Stimulated activated CD4-positive, alpha-beta T cell treated with anti-CD3 and anti-CD28 coated beads, Interleukin-1b, Interleukin-23, amount 100 ng/mL, for 1 hour (primary cell): ENCODE measurements around the gene EDC3.
"Not testable (repeated sequence)": the region's sequence is repeated elsewhere in the genome, so short reads cannot be mapped to it uniquely, and the experiment has no call there.

Experiments used
- DNase-seq, 2 donors: peaks; one replicate each; pipeline ENCODE4 v3.0.0-alpha.2; 2020; ENCODE audit warnings: low read depth in 2 of 2

EDC3 gene

DNA sequence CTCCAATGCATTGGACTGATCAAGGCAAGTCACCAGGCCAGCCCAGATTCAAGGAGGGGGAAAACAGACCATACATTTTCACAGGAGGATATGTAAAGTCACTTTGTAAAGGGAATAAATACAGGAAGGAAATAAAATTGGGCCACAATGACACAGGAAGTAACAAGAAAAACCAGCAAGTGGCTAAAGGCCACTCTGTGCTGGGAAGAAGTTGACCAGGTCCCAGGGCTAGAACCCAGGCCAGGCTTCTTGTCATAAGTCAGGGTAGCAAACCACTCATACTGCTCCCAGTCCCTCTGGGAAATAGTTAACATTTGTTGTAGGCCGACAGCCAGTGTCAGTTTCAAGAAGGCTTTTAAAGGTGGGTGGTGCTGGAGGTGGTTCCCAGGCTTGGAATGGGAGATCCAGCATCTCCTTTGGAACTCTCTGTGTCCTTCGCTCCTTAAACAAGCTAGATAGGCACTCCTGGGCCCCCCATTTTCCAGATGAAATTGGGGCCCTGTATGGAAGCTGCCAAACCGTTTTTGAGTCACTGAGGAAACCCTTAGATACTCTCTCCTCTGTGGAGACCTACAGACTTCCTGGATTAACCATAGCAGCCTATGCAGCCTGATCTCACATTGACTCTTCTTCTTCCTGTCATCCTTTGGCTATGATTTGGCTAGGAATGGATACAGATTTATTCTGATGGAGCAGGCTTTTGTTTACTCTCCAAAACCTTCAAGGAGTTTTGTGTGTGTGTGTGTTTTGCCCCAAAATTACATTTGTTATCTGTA, 14.7 kb upstream of the EDC3 start:
- no peak for DNase-seq

DNA sequence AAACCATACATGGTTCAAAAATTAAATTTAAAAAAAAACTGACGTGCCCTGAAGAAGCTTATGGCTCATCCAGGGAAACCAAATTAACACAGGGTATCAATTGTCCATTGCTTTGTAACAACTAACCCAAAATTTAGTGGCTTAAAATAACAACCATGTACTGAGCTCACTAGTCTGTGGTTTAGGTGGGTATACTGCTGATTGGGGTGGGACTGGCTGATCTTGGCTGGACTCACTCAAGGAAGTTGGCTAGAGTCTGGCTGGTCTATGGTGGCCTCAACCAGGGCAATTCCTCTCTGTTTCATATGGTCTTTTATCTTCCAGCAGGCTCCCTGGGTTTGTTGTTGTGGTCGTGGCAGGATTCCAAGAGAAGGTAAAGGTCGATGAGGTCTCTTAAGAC, 14.1 kb upstream of the EDC3 start:
- DNase-seq, result no peak

DNA sequence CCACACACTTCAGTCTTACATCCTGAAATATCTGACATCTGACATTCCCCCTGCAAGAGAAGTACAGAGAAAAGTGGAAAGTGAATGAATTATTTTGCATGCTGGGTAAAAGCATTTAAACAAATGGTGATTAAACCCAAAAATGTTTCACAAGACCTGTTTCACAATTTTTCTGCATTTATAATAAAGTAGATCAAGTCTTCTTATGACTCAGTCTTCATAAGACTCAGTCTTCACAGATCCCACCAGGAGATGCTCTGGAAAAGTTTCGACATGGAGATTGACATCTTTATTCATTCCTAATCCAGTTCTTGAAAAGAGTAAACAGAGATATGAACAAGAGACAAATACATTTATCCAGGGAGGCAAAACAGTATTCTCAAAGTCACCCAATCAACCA, 13.2 kb upstream of the EDC3 start:
- no peak for DNase-seq

DNA sequence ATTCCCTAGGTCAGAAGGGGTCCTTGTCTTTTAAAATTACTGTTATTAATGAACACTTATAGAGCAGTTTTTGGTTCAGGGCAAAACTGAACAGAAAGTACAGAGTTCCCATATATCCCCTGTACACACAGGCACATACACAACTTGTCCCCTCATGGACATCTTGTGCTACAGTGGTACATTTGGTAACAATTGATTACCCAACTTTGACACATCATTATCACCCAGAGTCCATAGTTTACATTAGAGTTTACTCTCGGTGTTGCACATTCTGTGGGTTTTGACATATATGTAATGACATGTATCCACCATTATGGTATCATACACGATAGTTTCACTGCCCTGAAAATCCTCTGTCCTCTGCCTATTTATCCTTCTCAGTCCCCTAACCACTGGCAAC, 984 bp upstream of the EDC3 start:
- DNase-seq, result no peak

DNA sequence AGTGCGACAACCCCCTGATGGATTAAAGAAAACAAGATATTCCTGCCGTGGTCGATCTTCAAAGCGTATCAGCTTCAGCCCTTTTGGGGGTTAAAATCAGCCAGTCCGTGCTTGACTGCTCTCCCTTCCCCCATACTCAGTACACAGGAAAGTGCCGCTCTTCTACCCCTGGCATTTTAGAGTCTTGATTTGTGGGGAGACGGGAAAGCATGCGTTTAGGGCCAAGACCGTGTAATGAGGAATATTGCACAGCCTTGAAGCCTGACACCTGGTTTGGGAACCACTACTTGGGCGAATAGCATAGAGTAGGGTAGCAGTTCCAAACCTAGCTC, 540 bp upstream of the EDC3 start:
- DNase-seq, result no peak

DNA sequence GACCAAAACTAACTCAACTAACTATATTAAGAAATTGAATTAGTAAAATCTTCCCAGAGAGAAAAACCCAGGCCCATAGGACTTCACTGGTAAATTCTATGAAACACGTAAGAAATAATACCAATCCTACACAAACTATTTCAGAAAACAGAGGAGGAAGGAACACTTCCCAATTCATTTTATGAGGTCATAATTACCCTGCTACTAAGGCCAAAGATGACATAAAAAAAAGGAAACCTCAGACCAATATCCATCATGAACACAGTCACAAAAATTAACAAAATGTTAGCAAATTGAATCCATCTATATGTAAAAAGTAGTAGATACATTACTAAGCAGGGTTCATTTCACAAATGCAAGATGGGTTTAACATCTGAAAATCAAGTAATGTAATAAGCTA, 3.5 kb downstream of the EDC3 start:
- DNase-seq, result no peak

GRCh38 chr15:74683758-74684157, 12.1 kb downstream of the EDC3 start:
- DNase-seq, result no peak

DNA sequence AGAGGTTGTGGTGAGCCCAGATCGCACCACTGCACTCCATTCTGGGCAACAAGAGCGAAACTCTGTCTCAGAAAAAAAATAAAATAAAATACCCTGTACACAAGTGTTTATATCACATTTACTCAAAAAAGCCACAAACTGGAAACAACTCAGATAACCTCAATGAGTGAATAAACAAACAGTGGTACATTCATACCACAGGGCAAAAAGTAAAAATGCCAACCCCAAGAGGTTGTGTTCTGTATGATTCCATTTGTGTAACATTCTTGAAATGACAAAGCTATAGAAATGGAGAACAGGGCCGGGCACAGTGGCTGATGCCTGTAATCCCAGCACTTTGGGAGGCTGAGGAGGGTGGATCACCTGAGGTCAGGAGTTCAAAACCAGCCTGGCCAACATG, 12.9 kb downstream of the EDC3 start:
- no peak for DNase-seq

GRCh38 chr15:74680456-74680855, 15.4 kb downstream of the EDC3 start:
- DNase-seq, result no peak

GRCh38 chr15:74676801-74677200, 19.0 kb downstream of the EDC3 start:
- no peak for DNase-seq

GRCh38 chr15:74674161-74674560, 21.7 kb downstream of the EDC3 start:
- DNase-seq, result no peak

- DNase-seq, result no peak
Measured at GRCh38 chr15:74669627-74670026, 26.2 kb downstream of the EDC3 start.

DNA sequence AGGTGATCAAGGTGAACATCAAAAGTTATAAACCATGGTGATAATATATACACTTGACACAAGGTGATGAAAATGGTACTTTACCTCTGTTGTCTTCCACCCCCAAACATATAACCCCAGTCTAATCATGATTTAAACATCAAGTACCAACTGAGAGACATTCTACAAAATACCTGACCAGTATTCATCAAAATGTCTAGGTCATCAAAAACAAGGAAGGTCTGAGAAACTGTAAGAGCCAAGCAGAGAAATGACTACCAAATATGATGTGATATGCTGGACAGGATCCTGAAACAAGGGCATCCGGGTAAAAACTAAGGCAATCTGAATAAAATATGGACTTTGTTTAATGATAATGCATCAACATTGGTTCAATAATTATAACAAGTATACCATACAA, 27.8 kb downstream of the EDC3 start:
- DNase-seq, result no peak

DNA sequence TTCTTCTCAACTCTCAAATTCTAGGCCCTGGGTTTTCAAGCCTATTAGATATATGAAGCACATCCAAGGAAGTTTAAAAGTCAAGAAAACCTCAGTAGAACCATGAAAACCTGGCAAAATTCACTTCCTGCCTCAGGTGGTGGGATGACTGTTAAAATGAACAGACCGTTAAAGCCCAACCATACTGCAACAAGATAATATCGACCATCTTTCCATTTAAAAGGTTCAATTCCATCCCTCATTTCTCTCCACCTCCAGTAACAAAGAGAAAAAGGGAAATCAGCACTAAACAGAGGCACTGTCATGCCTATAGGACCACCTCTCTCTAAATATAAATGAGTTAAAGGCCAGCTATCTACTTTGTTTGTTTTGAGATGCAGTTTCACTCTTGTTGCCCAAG, 31.2 kb downstream of the EDC3 start:
- no peak for DNase-seq

GRCh38 chr15:74664028-74664616, 31.7 kb downstream of the EDC3 start:
- DNase-seq, result no peak

DNA sequence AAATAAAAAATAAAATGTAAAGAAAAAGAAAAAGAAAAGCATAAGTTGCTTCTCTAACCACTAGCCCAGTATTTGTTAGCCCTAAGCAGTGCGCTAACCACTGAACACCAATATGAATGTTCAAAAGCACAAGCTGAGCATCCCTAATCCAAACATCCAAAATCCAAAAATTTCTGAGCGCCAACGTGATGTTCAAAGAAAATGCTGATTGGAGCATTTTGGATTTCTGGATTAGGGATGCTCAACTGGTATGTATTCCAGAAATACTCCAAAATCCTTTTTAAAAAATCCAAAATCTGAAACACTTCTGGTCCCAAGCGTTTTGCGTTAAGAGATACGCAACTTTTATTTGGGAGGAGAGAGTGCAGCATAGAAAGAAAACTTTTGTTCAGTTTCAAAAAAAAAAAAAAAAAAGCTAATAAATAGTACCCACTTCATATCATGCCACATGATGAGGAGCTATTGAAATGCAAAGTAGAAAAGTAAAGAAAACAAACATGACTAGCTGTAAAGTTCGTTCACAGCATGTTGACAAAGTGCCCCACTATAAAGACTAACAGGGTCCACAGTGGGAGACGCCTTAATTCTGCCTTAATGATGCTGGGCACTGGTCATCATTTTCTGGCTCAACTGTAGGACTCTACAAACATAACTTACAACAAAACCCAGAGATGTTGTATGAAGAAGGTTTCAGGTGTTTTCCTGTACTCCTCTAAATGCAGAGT, 32.4 kb downstream of the EDC3 start:
- no peak for DNase-seq

DNA sequence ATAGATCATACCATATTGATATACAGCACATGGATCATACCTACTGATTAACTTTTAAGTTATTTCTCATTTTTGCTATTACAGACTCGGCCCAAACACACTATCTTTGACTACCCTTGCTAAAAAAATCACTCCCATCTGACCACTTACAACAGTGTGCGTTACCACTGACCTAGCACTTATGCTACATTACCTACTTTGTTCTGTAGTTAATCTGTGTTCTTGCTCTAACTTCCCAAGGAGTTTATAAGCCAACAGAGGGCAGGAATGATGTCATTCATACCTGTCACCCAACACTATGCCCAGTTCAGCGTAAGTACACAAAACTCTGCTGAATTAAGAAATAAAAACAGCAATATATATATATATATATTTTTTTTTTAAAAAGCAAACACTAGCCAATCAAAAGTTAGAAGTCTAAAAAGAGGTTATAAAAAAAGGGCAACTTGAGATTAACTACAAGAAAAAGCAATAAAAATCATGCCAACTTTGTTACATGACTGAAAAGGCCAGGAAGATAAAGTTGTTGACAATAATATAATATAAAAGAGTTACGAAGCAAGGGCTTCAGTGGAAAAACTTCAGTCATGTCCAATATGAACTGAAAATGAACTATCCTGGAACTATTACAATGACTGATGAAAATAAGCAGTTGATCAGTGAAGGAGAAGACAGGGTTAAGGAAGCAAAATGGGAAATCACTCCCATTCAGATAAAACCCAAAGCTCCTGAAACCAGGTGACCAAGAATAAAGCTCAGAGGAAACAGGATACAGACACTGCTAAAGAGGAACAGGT, 33.6 kb downstream of the EDC3 start:
- DNase-seq, result no peak

GRCh38 chr15:74661280-74661679, 34.5 kb downstream of the EDC3 start:
- DNase-seq, result not testable (repeated sequence)

GRCh38 chr15:74657846-74658245, 38.0 kb downstream of the EDC3 start:
- DNase-seq, result no peak

DNA sequence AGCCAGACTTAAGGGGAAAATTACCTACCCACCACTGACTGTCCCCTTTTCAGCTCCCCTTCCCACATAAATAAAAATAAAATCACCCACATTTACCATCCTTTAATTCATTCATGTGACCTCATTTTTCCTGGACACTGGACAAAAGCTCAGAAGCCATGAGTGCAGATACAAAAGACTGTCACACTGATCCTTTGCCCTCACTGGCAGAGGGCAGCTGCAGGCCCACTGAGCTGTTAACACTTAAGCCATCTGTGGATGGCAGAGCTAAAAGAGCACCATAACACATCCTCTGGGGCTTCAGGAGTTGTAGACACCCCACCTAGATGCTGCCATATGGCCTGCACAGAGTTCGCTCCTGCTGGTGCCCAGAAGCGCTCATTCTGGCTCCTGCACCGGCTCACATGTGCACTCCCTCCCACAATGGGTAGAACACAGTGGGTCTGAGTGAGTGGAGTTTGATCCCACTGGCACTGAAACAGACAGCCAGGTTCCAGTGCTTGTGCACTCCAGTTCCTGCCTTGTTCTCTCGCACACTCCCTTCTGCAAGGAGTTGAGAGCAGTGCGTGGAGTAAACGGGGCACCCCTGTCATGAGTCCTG, 38.8 kb downstream of the EDC3 start:
- DNase-seq, result no peak

GRCh38 chr15:74655424-74655823, 40.4 kb downstream of the EDC3 start:
- no peak for DNase-seq
